Loucy (cell line): ENCODE data around the gene C1orf122.

Experiments used
- H2AFZ ChIP-seq: fragments of 200-600 bp; sonication (generic); 2 replicates; pipeline ENCODE4 v1.6.0; 2016; ENCODE audit warnings: antibody characterized with exemption, mild to moderate bottlenecking, low read length, moderate library complexity
- H3F3A ChIP-seq: fragments of 200-600 bp; 2 replicates; pipeline ENCODE4 v1.6.0; 2016; ENCODE audit warnings: antibody characterized with exemption, low read depth, mild to moderate bottlenecking
- H3K27me3 ChIP-seq: fragments of 200-600 bp; sonication (generic); 2 replicates; pipeline ENCODE4 v1.6.1; 2014; ENCODE audit warnings: low read length, mild to moderate bottlenecking; ENCODE audit not compliant: insufficient read depth, poor library complexity, severe bottlenecking
- H3K36me3 ChIP-seq: fragments of 200-600 bp; sonication (generic); 2 replicates; pipeline ENCODE4 v1.6.1; 2016; ENCODE audit warnings: low read length; ENCODE audit not compliant: insufficient read depth
- H3K4me1 ChIP-seq: fragments of 200-600 bp; sonication (generic); 2 replicates; pipeline ENCODE4 v1.5.1; 2014; ENCODE audit warnings: low read length, mild to moderate bottlenecking; ENCODE audit not compliant: insufficient read depth, poor library complexity, severe bottlenecking
- H3K4me2 ChIP-seq: fragments of 200-600 bp; sonication (generic); 2 replicates; pipeline ENCODE4 v1.6.0; 2014; ENCODE audit warnings: antibody characterized with exemption, low read length, low read depth, mild to moderate bottlenecking; ENCODE audit not compliant: poor library complexity, severe bottlenecking
- H3K4me3 ChIP-seq: fragments of 200-600 bp; sonication (generic); 2 replicates; pipeline ENCODE4 v1.5.1; 2014; ENCODE audit warnings: low read length, mild to moderate bottlenecking, mixed read lengths; ENCODE audit not compliant: poor library complexity, severe bottlenecking
- H3K79me2 ChIP-seq: fragments of 200-600 bp; sonication (generic); 2 replicates; pipeline ENCODE4 v1.6.1; 2014; ENCODE audit warnings: low read length; ENCODE audit not compliant: insufficient read depth
- H3K9ac ChIP-seq: fragments of 200-600 bp; sonication (generic); 2 replicates; pipeline ENCODE4 v1.6.0; 2014; ENCODE audit warnings: mild to moderate bottlenecking, low read depth, low read length, moderate library complexity; ENCODE audit not compliant: poor library complexity, severe bottlenecking
- H3K9me2 ChIP-seq: fragments of 200-600 bp; sonication (generic); replicated peaks from 2 replicates; pipeline ENCODE4 v1.6.1; 2016; ENCODE audit warnings: low read depth, low read length, mixed read lengths
- H3K9me3 ChIP-seq: fragments of 200-600 bp; sonication (generic); 2 replicates; pipeline ENCODE4 v1.6.1; 2014; ENCODE audit warnings: mild to moderate bottlenecking, antibody characterized with exemption, low read length, low read depth; ENCODE audit not compliant: insufficient read depth
- H4K20me1 ChIP-seq: fragments of 200-600 bp; sonication (generic); 2 replicates; pipeline ENCODE4 v1.6.0; 2014; ENCODE audit warnings: antibody characterized with exemption, low read length, mild to moderate bottlenecking; ENCODE audit not compliant: insufficient read depth, poor library complexity, severe bottlenecking
- EZH2phosphoT487 ChIP-seq: fragments of 200-600 bp; IDR thresholded peaks from 2 replicates; pipeline ENCODE4 v1.6.1; 2018; ENCODE audit warnings: antibody characterized with exemption, mild to moderate bottlenecking, moderate library complexity, borderline replicate concordance
- TF ChIP-seq, protein P1 (sequence below): fragments of 200-600 bp; sonication (generic); conservative IDR thresholded peaks from 2 replicates; pipeline ENCODE4 v1.5.1; 2014; ENCODE audit warnings: mild to moderate bottlenecking, antibody characterized with exemption, low read length

The C1orf122 gene

DNA sequence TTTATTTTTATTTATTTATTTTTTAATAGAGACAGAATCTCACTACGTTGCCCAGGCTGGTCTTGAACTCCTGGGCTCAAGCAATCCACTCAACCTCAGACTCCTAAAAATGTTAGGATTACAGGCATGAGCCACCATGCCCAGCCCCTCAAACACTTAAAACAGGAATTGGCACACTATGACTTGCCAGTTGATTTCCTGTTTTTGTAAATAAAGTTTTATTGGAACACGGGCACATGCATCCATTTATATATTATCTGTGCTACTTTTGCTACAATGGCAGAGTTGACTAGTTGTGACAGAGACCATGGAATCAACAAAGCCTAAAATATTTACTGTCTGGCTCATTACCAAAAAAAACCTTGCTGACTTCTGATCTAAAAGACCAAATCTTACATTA lies 16.4 kb downstream of the C1orf122 start:
- H3K27me3 ChIP-seq: no peaks in the 10 kb centered on the region
- H4K20me1 ChIP-seq: no peaks in the 10 kb centered on the region
- no peak overlapping the region for H3K4me3 ChIP-seq
- H3K4me2 ChIP-seq: no peak overlapping the region
- no peaks in the 10 kb centered on the region for H3F3A ChIP-seq
- H3K4me1 ChIP-seq: no peaks in the 10 kb centered on the region
- H2AFZ ChIP-seq: no peak overlapping the region
- TF ChIP-seq EZH2phosphoT487: no peak
- H3K9me3 ChIP-seq: no peaks in the 10 kb centered on the region
- no peaks in the 10 kb centered on the region for H3K9me2 ChIP-seq
- H3K9ac ChIP-seq: no peak overlapping the region
- H3K79me2 ChIP-seq: no peaks in the 10 kb centered on the region
- peaks cover 59% of the 10 kb centered on the region; the same call in 1 of the 2 replicates for H3K36me3 ChIP-seq

DNA sequence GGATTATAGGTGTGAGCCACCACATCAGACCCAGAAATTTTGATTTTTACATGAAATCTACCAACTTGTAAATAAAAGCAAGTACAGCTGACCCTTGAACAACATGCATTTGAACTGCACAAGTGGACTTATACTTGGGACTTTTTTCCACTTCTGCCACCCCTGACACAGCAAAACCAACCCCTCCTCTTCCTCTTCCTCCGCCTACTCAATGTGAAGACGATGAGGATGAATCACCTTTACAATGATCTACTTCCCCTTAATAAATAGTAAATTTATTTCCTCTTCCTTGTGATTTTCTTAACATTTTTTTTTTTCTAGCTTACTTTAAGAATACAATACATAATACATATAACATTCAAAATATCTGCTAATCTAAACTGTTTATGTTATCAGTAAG lies 17.9 kb downstream of the C1orf122 start:
- no peaks in the 10 kb centered on the region for H3K9me2 ChIP-seq
- H3K9me3 ChIP-seq: no peaks in the 10 kb centered on the region
- H3K27me3 ChIP-seq: no peaks in the 10 kb centered on the region
- H3K4me2 ChIP-seq: no peak overlapping the region
- H3K36me3 ChIP-seq: peaks cover 56% of the 10 kb centered on the region; the same call in 1 of the 2 replicates
- no peaks in the 10 kb centered on the region for H3F3A ChIP-seq
- no peak overlapping the region for H3K9ac ChIP-seq
- no peaks in the 10 kb centered on the region for H4K20me1 ChIP-seq
- no peak overlapping the region for H2AFZ ChIP-seq
- TF ChIP-seq EZH2phosphoT487: no peak
- TF ChIP-seq, protein P1, sequence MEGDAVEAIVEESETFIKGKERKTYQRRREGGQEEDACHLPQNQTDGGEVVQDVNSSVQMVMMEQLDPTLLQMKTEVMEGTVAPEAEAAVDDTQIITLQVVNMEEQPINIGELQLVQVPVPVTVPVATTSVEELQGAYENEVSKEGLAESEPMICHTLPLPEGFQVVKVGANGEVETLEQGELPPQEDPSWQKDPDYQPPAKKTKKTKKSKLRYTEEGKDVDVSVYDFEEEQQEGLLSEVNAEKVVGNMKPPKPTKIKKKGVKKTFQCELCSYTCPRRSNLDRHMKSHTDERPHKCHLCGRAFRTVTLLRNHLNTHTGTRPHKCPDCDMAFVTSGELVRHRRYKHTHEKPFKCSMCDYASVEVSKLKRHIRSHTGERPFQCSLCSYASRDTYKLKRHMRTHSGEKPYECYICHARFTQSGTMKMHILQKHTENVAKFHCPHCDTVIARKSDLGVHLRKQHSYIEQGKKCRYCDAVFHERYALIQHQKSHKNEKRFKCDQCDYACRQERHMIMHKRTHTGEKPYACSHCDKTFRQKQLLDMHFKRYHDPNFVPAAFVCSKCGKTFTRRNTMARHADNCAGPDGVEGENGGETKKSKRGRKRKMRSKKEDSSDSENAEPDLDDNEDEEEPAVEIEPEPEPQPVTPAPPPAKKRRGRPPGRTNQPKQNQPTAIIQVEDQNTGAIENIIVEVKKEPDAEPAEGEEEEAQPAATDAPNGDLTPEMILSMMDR: no peak
- no peaks in the 10 kb centered on the region for H3K4me1 ChIP-seq
- no peak overlapping the region for H3K4me3 ChIP-seq
- H3K79me2 ChIP-seq: no peaks in the 10 kb centered on the region

DNA sequence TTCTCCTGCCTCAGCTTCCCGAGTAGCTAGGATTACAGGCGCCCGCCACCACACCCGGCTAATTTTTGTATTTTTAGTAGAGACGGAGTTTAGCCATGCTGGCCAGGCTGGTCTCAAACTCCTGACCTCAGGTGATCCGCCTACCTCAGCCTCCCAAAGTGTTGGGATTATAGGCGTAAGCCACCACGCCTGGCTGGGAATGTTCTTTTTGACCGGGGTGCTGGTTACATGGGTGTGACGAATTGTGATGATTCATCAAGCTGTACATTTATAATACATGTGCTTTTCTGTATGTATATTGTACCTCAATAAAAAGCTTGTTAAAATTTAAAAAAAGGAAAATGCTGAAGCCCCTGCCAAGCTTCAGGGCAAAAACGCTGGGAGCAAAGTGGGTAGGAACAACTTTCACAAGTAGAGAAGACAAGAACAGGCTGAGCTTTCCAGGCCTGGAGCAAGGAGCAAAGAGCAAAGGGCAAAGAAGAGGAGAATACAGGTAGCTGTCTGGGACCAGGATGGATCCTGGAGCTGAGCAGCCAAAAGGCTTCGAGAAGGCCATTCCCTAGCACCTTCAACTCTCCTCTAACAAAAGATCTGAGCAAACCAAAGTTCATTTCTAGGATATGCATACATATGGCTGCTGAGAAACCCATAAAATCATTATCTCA lies 21.0 kb downstream of the C1orf122 start:
- peaks cover 54% of the 10 kb centered on the region; the same call in 1 of the 2 replicates for H3K36me3 ChIP-seq

More for the DNA sequence above, 21.0 kb downstream of the C1orf122 start:
- no peaks in the 10 kb centered on the region for H3K9me3 ChIP-seq
- no peak overlapping the region for H2AFZ ChIP-seq
- no peaks in the 10 kb centered on the region for H3K4me1 ChIP-seq
- H3K79me2 ChIP-seq: no peaks in the 10 kb centered on the region
- H3K9me2 ChIP-seq: no peaks in the 10 kb centered on the region
- TF ChIP-seq, protein P1: no peak
- no peak for TF ChIP-seq EZH2phosphoT487
- no peak overlapping the region for H3K9ac ChIP-seq
- H3K27me3 ChIP-seq: no peaks in the 10 kb centered on the region
- H3F3A ChIP-seq: no peaks in the 10 kb centered on the region
- H3K4me2 ChIP-seq: no peak overlapping the region
- H4K20me1 ChIP-seq: no peaks in the 10 kb centered on the region
- no peak overlapping the region for H3K4me3 ChIP-seq
